Stimulated activated CD8-positive, alpha-beta memory T cell treated with anti-CD3 and anti-CD28 coated beads, Interleukin-15, amount 100 ng/mL, for 24 hours (primary cell): ENCODE measurements around the gene NDUFB7.

Source experiments
- DNase-seq: peaks from one replicate; pipeline ENCODE4 v3.0.0-alpha.2; 2020; ENCODE audit warnings: low read depth

NDUFB7 gene

DNA sequence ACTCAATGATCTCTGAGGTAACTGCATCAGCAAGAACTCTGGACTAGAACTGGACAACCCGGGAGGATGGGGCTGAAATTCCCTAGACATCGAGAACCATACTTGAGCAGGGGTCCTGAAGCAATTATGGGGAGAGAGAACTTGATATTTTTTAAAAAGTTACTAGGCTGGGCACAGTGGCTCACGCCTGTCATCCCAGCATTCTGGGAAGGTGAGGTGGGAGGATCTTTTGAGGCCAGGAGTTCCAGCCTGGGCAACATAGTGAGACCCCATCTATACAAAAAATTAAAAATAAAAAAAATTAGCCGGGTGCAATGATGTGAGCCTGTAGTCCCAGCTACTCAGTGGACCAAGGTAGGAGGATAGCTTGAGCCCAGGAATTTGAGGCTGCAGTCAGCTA is 51.3 kb downstream of the NDUFB7 start:
- no peak for DNase-seq

- no peak for DNase-seq
These were observed 51.9 kb downstream of the NDUFB7 start for GRCh38 chr19:14519860-14520407.

- no peak for DNase-seq
These were observed 52.5 kb downstream of the NDUFB7 start for GRCh38 chr19:14519245-14519859.

DNA sequence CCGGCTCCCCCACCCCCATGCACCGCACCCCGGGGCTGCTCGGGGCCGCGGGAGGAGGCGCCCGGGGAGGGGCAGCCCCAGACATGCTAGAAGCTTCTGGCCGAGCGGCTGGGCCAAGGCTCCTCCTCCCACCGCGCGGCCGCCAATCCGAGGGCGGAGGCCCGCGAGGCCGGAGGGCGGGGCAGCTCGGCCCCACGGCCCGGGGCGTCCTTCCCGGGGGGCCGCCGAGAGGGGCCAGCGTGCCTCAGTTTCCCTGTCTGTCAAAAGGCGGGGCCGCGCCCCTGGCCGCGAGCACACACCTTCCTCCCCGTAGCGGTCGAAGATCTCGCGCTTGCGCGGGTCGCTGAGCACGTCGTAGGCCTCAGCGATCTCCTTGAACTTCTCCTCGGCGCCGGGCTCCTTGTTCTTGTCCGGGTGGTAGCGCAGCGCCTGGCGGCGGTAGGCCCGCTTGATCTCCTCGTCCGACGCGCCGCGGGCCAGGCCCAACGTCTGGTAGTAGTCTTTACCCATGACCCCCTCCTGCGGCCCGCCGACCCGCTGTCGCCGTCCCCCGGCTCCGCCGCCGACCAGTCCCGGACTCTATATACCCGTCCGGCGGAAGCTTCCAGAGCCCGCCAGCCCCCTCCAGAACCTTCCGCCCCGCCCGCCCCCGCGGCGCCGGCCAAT is 53.9 kb downstream of the NDUFB7 start, which contains the start of gene DNAJB1:
Gene DNAJB1, minus strand, starts transcription at position 558 of the 666 bp plus-strand sequence. Its CDS starts 48 bp downstream, at position 510.
- no peak for DNase-seq

DNA sequence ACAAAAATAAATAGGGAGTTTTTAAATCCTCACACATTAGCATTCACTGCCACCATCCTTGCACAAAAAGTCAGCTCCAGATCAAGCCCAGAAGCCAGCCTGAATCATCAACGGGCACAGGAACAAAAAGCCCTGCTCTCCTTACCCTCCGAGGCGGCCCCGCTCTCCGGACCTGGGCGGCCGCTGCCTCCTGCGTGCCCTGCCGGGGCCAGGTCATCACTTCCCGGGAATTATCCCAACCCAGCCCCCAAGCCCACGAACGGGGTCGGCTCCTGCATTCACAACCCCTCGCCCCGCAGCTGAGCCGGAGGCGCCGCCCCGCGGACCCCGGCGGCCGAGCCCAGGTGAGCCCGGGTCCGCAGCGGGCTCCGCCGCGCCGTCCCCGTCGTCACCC is 54.4 kb downstream of the NDUFB7 start:
- no peak for DNase-seq

GRCh38 chr19:14516746-14517438 is 55.0 kb downstream of the NDUFB7 start:
- DNase-seq: no peak
